IPS DF 4.7 (cell line): ENCODE measurements around the gene CAMK1D.
"Not testable (repeated sequence)": the region's sequence is repeated elsewhere in the genome, so short reads cannot be mapped to it uniquely, and the experiment has no call there.

Experiments
- DNase-seq: peaks from one replicate; pipeline ENCODE4 v3.0.0-alpha.2; 2013; ENCODE audit warnings: low spot score; ENCODE audit errors: extremely low read depth

CAMK1D gene

GRCh38 chr10:12491491-12491890, 142.1 kb downstream of the CAMK1D start:
- DNase-seq, result no peak

DNA sequence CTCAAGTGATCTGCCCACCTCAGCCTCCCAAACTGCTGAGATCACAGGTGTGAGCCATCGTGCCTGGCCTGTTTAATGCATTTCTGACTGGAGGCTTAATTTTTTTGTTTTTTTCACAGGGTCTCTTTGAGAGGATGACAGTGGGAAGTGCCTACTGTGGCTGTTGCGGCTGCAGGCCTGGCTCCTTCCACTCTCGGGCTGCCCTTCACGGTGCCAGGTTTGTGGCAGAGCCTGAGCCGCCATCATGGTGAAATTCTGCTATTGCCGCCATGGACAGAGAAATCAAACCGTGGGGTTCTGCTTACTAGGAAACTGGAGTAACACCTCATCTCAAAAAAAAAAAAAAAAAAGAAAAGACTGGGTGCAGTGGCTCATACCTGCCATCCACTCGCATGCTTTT, 142.7 kb downstream of the CAMK1D start:
- no peak for DNase-seq

GRCh38 chr10:12497046-12497445, 147.7 kb downstream of the CAMK1D start:
- not testable (repeated sequence) for DNase-seq

DNA sequence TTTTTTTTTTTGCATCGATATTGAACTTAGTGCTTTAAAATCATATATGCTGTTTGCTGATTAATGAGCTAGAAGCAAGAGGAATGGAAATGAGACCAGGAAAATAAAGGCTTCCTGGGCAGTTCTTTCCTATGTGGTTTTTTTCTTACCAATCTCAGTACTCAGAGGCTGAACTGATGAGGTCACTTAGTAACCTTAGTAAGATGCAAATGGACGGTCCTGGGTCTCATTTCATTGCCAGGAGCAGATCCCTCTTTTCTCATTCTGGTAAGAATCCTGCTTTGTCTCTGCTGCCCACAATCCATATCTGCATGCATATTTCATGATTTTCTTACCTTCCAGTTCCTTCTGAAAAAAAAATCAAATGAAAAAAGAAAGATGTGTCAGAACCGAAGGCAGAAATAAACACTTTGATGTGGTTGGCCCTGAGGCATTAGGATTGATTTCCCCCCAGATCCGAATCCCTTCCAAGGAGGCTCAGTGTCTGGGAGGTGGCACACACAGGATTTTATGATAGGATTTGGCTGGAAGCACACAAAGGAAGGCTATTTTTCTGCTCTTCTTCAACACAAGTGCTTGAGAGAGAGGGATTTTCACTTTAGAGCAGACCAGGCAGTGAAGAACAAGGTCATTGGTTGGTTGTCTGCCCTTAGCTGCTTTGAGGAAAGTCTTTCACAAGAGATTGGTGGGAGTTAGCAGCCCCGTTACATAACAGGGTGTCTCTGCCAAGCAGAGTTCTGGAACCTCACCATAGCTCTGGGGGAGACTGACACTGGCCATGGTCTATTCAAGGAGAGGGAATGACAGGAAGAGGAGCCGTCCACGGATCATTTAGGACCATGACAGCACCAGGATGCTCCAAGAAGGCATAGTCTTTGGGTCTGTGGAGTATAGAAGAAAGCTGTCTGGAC, 150.0 kb downstream of the CAMK1D start:
- DNase-seq, result no peak

DNA sequence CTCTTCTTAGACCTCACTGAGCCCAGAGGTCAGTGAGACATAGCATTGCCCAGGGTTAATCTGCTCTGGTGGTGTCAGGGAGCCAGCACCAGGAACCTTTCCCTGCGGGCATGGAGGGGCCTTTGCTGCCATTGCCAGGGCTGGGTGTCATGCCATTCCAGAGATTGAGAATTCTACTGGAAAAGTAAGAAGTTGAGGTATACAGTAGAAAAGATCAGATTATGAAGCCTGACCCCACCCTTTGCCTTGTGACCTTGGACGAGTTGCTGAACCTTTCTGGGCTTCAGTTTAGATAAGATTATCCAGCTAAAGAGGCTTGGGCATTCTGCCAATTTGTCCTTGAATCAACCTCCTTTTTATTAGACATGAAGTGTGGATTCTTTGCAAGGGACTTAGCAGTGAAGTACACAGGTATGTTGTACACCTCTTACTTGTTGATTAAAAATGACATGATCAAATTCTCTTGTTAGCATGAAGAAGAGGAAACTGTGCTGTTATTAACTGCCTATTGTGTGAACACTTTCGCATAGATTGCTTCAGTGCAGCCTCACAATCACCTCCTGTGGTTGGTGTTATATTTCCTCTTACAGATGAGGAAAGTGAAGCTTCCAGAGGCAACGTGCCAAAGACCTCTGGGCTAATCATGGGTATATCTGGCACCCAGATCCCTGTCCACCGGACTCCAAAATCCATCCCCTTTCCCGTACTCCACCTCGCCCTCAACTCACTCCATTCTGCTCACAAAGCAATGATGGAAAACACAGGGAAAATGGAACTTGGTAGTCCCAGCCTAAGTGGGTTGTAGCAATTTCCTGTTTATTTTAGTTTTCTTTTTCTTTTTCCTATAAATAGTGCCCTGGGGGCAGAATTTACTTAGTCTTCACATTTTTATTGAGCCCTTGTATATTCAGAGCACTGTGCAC, 151.3 kb downstream of the CAMK1D start:
- no peak for DNase-seq

DNA sequence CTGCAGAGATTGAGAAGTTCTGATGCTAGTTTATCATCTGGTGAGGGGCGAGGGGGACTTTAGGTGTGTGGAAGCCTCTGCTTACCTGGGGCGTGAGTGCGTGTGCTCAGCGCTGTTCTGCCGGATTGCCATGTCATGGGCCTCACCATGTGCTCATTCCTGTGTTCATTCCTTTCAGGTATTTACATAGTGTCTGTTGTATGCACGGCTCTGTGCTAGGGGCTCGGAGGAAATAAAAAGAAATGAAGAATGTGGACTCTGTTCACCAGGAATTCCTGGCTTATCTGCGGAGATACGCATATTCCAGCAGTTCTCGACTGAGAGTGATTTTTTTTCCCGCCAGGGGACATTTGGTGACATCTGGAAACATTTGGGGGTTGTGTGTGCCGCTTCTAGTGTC, 152.0 kb downstream of the CAMK1D start:
- no peak for DNase-seq

DNA sequence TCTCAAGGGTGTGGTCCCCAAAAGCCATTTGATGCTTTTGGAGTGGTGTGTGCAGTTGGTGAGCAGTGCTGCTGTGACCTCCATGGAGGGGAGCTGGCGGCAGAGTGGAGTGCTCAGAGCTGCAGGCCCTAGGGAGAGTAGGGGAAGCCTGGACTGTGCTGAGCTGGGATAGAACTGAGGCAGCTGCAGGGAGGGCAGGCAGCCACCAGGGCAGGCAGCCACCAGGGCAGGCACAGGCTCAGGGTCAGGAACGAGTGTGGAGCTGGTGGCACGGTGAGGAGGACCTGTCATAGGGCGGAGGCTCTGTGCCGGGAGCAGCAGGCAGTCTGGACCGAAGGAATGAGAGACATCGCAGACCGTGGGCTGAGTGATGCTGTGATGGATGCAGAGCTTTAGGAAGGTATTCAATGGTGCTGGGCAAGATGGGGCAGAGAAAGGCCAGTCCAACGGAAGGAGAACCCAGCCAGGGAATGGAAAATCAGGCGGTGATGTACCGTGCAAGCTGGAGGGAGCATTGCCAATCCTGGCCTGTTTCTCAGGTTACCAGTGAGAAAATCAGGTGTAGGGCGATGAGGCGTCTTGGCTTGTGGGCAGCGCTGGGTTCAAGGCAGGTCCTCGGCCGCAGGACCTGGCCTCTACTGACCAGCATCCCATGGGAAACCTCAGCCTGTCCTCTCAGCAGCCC, 152.6 kb downstream of the CAMK1D start:
- DNase-seq, result no peak

DNA sequence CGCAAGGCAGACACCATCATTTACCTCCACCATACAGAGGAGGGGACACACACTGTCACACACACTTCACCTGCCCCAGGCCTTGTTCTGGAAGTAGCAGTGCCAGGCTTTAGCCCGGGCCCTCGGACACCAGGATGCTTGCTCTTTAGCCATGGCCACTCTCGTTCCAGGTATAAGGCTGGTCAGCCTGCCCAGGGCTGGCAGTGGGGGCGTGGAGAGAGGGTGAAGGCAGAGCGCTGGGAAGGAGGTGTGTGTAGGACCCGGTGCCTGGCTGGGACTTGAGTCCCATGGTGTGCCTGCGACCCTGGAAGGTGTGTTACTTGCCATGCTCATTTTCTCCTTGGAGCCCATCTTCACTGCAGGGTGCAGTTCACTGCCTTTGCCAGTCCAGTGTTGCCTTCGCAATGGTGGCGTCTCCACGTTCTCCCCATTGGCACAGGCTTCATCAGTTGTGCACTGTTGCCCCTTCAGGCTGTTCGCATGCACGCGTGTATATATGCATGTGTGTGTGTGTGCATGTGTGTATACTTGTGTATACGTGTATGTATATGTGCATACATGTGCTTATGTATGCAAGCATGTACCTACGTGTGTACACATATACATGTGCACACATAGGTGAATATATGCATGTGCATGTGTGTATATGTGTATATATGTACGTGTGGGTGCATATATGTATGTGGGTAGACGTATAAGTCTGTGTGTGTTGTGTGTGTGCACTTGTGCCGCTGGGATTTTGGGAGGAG, 153.4 kb downstream of the CAMK1D start:
- DNase-seq, result no peak

- no peak for DNase-seq
Observed at GRCh38 chr10:12503311-12503710, 154.0 kb downstream of the CAMK1D start.

DNA sequence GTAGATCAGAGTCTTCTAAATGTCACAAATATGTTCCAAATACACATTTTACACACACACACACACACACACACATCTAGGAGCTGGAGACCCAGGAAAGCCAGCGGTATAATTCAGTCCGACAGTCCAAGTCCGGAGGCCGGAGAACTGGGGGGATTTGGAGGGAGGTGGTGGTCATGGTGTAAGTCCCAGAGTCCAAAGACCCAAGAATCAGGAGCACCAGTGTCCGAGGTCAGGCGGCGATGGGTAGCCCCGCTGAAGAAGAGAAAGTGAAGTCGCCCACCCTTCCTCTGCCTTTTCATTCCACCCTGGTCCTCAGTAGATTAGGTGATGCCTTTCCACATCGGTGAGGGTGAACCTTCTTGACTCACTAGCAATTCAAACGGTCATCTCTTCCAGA, 154.8 kb downstream of the CAMK1D start:
- DNase-seq, result no peak

DNA sequence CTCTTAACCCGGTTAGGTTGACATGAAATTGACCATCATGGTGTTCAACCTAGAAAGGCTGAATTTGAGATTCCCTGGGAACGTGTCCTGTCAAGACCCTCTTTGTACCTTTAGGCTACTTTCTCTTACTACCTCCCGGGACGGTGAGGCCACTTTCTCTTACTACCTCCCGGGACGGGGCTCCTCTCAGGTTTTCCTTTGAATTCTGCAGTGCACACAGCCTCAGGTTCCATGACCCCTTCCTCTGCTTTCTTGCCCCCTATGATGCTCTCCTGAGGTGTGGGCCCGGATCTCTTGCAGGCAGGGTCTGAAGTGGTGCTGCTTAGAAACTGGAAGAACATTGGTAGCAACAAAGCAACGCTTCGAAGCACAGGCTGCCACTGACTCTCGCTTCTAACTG, 155.3 kb downstream of the CAMK1D start:
- DNase-seq, result no peak

GRCh38 chr10:12505683-12506082, 156.3 kb downstream of the CAMK1D start:
- no peak for DNase-seq

GRCh38 chr10:12507165-12507850, 158.0 kb downstream of the CAMK1D start:
- no peak for DNase-seq

DNA sequence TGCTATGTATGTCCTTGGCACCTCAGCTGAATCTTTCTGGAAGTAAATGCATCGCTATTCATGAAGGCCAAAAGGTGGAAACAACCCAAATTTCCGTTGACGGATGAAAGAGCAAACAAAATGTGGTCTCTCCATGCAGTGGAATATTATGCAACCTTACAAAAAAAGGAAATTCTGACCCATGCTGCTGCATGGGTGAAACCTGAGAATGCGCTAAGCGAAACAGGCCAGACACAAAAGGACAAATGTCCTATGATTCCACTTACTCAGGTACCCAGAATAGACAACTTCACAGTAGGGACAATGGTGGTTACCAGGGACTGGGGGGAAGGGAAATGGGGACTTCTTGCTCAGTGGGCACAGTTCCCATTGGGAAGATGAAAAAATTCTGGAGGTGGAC, 158.8 kb downstream of the CAMK1D start:
- DNase-seq, result no peak

- DNase-seq, result no peak
Observed at GRCh38 chr10:12509016-12509793, 159.9 kb downstream of the CAMK1D start.

- DNase-seq, result no peak
Observed at GRCh38 chr10:12509794-12510100, 160.4 kb downstream of the CAMK1D start.

GRCh38 chr10:12510501-12510941, 161.2 kb downstream of the CAMK1D start:
- no peak for DNase-seq

DNA sequence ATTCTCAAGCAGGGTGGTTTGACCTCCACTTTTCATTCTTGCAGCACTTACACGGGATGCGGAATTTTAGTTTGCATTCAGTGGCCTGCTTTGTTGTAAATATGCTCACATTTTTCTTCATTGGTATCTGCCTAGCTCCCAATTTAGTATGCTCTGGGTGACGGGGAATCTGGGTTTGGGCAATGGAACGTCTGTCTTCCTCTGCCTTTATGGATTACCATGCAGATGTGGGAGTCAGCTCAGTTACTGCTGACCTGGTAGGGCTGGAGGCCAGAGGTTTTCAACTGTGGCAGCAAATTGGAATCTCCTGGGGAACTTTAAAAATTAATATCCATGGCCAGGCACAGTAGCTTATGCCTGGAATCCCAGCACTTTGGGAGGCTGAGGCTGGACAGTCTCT, 161.6 kb downstream of the CAMK1D start:
- no peak for DNase-seq

GRCh38 chr10:12511651-12512050, 162.3 kb downstream of the CAMK1D start:
- DNase-seq, result no peak
